ENCODE data around the gene MXD3.
A peak's percentile ranks its signal among the peaks of the same experiment; 100 is the strongest.
"Not testable (repeated sequence)": the region's sequence is repeated elsewhere in the genome, so short reads cannot be mapped to it uniquely, and the experiment has no call there.

MXD3 gene

GRCh38 chr5:177311723-177312648 lies at the start of gene MXD3:
Gene MXD3, minus strand, starts transcription at chr5:177311898. Its CDS starts 68 bp downstream, at chr5:177311830.
- peak; percentile 93 for DNase-seq (ENCODE audit: low spot score)

GRCh38 chr5:177360740-177361139 lies 49.0 kb upstream of the MXD3 start:
- not testable (repeated sequence) for DNase-seq (ENCODE audit: low spot score)

- DNase-seq (ENCODE audit: low spot score), result no peak
Measured at GRCh38 chr5:177359860-177360259, 48.2 kb upstream of the MXD3 start.

- no peak for DNase-seq (ENCODE audit: low spot score)
Measured at GRCh38 chr5:177359451-177359851, 47.8 kb upstream of the MXD3 start.

GRCh38 chr5:177358370-177358819 lies 46.7 kb upstream of the MXD3 start:
- no peak for DNase-seq (ENCODE audit: low spot score)

- DNase-seq (ENCODE audit: low spot score), result peak; percentile 85
Measured at GRCh38 chr5:177357459-177358351, 46.0 kb upstream of the MXD3 start, which contains the start of gene RGS14. Gene RGS14, plus strand, starts transcription at chr5:177357924. Its CDS starts 101 bp downstream, at chr5:177358025.

- DNase-seq (ENCODE audit: low spot score), result no peak
Measured at GRCh38 chr5:177357146-177357458, 45.4 kb upstream of the MXD3 start.

- DNase-seq (ENCODE audit: low spot score), result no peak
Measured at GRCh38 chr5:177356746-177357145, 45.0 kb upstream of the MXD3 start.

GRCh38 chr5:177355868-177356168 lies 44.1 kb upstream of the MXD3 start:
- no peak for DNase-seq (ENCODE audit: low spot score)

GRCh38 chr5:177355162-177355867 lies 43.6 kb upstream of the MXD3 start:
- DNase-seq (ENCODE audit: low spot score), result no peak

- no peak for DNase-seq (ENCODE audit: low spot score)
Measured at GRCh38 chr5:177354711-177355110, 43.0 kb upstream of the MXD3 start.

GRCh38 chr5:177354256-177354655 lies 42.6 kb upstream of the MXD3 start:
- no peak for DNase-seq (ENCODE audit: low spot score)

- DNase-seq (ENCODE audit: low spot score), result no peak
Measured at GRCh38 chr5:177353093-177353492, 41.4 kb upstream of the MXD3 start.

GRCh38 chr5:177351392-177352329 lies 40.0 kb upstream of the MXD3 start, which contains the start of gene LMAN2:
Gene LMAN2, minus strand, starts transcription at chr5:177351668. Its CDS starts 21 bp downstream, at chr5:177351647.
- peak; percentile 91 for DNase-seq (ENCODE audit: low spot score)

GRCh38 chr5:177350776-177351391 lies 39.2 kb upstream of the MXD3 start:
- no peak for DNase-seq (ENCODE audit: low spot score)

- DNase-seq (ENCODE audit: low spot score), result no peak
Measured at GRCh38 chr5:177349762-177350161, 38.1 kb upstream of the MXD3 start.

GRCh38 chr5:177349362-177349647 lies 37.6 kb upstream of the MXD3 start:
- no peak for DNase-seq (ENCODE audit: low spot score)

- no peak for DNase-seq (ENCODE audit: low spot score)
Measured at GRCh38 chr5:177347699-177348098, 36.0 kb upstream of the MXD3 start.

- DNase-seq (ENCODE audit: low spot score), result no peak
Measured at GRCh38 chr5:177346820-177347219, 35.1 kb upstream of the MXD3 start.

- no peak for DNase-seq (ENCODE audit: low spot score)
Measured at GRCh38 chr5:177344891-177345290, 33.2 kb upstream of the MXD3 start.

- no peak for DNase-seq (ENCODE audit: low spot score)
Measured at GRCh38 chr5:177343777-177344176, 32.1 kb upstream of the MXD3 start.

Measured in CD4-positive, alpha-beta T cell treated with Interleukin-6 at 100 ng/mL for 8 hours (primary cell).